GM12874 (cell line): Measurements from ENCODE around the gene ADCK1.

ENCODE experiments used
- CTCF ChIP-seq: IDR thresholded peaks from 2 replicates; pipeline ENCODE4 v1.5.1; 2011; ENCODE audit warnings: low read depth, mild to moderate bottlenecking, control low read depth, low read length, moderate library complexity; ENCODE audit not compliant: insufficient read depth

ADCK1 gene

GRCh38 chr14:77763978-77764377, 35.9 kb upstream of the ADCK1 start:
- no peak for TF ChIP-seq CTCF

DNA sequence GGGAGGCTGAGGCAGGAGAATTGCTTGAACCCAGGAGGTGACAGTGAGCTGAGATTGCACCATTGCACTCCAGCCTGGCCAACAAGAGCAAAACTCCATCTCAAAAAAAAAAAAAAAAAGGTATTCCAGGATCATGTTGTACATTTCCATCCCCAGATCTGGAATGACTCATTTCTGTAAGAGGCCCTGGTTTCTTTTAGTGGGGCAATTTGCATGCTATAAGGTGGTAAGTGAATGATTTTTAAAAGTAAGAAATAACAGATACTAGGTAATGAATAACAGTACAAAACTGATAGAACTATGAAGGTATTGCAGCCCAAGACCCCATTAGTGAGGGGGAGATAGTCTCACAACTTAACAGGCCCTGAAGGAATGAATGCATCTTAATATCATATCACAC, 17.7 kb upstream of the ADCK1 start:
- no peak for TF ChIP-seq CTCF

GRCh38 chr14:77786148-77786547, 13.8 kb upstream of the ADCK1 start:
- TF ChIP-seq CTCF, result no peak

DNA sequence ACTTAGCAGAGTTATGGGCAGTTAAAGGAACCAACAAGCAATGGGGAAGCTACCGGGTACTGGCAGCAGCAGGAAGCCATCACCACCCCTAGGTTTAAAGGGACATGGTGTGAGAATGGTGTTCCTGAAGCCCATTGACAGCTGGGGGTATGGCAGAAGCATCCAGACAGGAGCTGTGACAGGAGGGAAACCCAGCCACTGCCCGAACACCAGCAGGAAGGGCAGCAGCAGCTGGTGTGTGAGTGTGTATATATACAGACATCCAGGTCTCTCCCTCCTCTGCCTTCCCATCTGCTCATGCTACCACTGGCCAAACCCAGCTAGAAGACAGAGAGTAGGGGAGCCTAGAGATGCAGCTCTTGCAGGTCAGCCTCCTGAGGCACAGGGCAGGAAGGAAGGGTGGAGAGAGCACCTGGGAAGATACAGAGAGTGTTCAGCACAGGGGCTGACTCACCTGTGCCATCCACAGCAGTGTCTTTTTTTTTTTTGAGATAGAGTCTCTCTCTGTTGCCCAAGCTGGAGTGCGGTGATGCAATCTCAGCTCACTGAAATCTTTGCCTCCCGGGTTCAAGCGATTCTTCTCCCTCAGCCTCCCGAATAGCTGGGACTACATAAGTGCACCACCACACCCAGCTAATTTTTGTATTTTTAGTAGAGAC, 9.2 kb upstream of the ADCK1 start:
- no peak for TF ChIP-seq CTCF

DNA sequence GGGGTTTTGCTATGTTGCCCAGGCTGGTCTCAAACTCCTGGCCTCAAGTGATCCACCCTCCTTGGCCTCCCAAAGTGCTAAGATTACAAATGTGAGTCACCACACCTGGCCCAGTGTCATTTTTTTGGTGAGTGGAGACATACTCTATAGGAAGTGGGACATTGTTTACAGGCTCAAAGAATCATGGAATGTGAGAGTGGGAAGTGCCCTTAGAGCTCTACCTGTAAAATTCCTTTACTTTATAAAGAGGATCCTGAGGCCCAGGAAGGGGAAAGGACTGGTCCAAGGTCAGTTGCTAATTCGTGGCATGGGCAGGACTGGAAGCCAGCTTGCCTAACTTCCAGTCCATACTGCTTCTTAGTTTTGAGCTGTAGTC, 8.7 kb upstream of the ADCK1 start:
- no peak for TF ChIP-seq CTCF

GRCh38 chr14:77794357-77794756, 5.6 kb upstream of the ADCK1 start:
- TF ChIP-seq CTCF, result no peak

DNA sequence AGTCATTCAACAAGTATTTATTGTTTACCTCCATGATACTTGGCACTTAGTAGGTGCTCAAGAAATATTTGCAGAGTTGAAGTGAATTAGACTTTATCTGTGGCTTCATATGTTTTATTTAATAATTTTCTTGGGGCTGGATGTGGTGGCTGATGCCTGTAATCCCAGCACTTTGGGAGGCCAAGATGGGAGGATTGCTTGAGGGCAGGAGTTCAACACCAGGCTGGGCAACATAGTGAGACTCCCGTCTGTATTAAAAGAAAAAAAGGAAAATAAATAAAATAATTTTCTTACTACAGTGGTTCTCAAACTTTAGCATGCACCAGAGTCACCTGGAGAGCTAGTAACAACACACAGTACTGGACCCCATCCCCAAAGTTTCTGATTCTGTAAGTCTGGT, 905 bp downstream of the ADCK1 start:
- TF ChIP-seq CTCF, result no peak

- peak; percentile 66 for TF ChIP-seq CTCF
These were observed 4.7 kb downstream of the ADCK1 start for GRCh38 chr14:77804592-77804991.
